CD4-positive, alpha-beta T cell (primary cell): ENCODE results near the gene AADACL4. TPM values are rescaled to one million over a fixed set of nuclear protein-coding genes. Genes with fewer than 3 reads are reported as not detected.

Source experiments
- ATAC-seq: fragments of 200-7000 bp; cut with Tn5 transposase; one replicate; pipeline ENCODE4 v1.10.0; 2022; ENCODE audit warnings: mild to moderate bottlenecking; ENCODE audit not compliant: poor library complexity
- CTCF ChIA-PET: fragments of 350-600 bp; sonication (Branson Sonifier 250); formaldehyde crosslinking; loops from one replicate; lab custom pipeline; 2021; ENCODE audit warnings: antibody characterized with exemption, inconsistent platforms; lab: Charles Lee
- POLR2A ChIA-PET: fragments of 350-600 bp; sonication (Branson Sonifier 250); formaldehyde crosslinking; loops from one replicate; lab custom pipeline; 2021; ENCODE audit warnings: antibody characterized with exemption, inconsistent platforms; lab: Charles Lee
- DNase-seq, 14 experiments: peaks; one replicate each; pipeline ENCODE4 v3.0.0-alpha.2; 2013 to 2020; ENCODE audit warnings: mixed read lengths in 2 of 14
- H3K27ac ChIP-seq, 2 donors: one replicate each; pipeline versions ENCODE4 v1.5.1 to v1.7.0; 2013; ENCODE audit warnings: low read length in 2 of 2, low read depth in 1 of 2, mild to moderate bottlenecking in 1 of 2
- H3K27me3 ChIP-seq, 2 experiments: 1 replicate in 1 of 2; 2 replicates in 1 of 2; pipeline versions ENCODE4 v1.6.1 to v1.7.0; 2013; ENCODE audit warnings: low read length in 2 of 2, control low read depth in 1 of 2, mild to moderate bottlenecking in 1 of 2, moderate library complexity in 1 of 2; ENCODE audit not compliant: insufficient read depth in 2 of 2, control insufficient read depth in 1 of 2
- H3K36me3 ChIP-seq: one replicate; pipeline ENCODE4 v1.6.1; 2013; ENCODE audit warnings: low read length, control low read depth; ENCODE audit not compliant: insufficient read depth
- H3K4me1 ChIP-seq: one replicate; pipeline ENCODE4 v1.6.1; 2013; ENCODE audit warnings: low read length, control low read depth; ENCODE audit not compliant: insufficient read depth
- H3K4me3 ChIP-seq: one replicate; pipeline ENCODE4 v1.5.1; 2013; ENCODE audit warnings: mild to moderate bottlenecking, low read length, moderate library complexity
- H3K9me3 ChIP-seq, 2 experiments: 1 replicate in 1 of 2; 2 replicates in 1 of 2; pipeline versions ENCODE4 v1.6.1 to v1.7.0; 2013; ENCODE audit warnings: low read length in 2 of 2, mild to moderate bottlenecking in 2 of 2, control low read depth in 1 of 2, moderate library complexity in 1 of 2; ENCODE audit not compliant: control insufficient read depth in 1 of 2, insufficient read depth in 1 of 2
- H3K27ac Mint-ChIP-seq: one replicate; pipeline ENCODE4 v1.8.0; 2020; ENCODE audit warnings: mixed read lengths
- H3K27me3 Mint-ChIP-seq: one replicate; pipeline ENCODE4 v1.8.0; 2021; ENCODE audit warnings: mixed read lengths
- H3K36me3 Mint-ChIP-seq: one replicate; pipeline ENCODE4 v1.8.0; 2021; ENCODE audit warnings: low read depth, mixed read lengths
- H3K4me1 Mint-ChIP-seq: one replicate; pipeline ENCODE4 v1.8.0; 2021; ENCODE audit warnings: low read depth, mixed read lengths
- H3K4me3 Mint-ChIP-seq: one replicate; pipeline ENCODE4 v1.8.0; 2020; ENCODE audit warnings: mild to moderate bottlenecking, mixed read lengths
- H3K9me3 Mint-ChIP-seq: one replicate; pipeline ENCODE4 v1.8.0; 2020; ENCODE audit warnings: mixed read lengths
- intact Hi-C, 2 experiments: fragments of 100-400 bp; cut with DNase I in 1 of 2; cut with micrococcal nuclease in 1 of 2; formaldehyde crosslinking; loops; one replicate each; pipeline versions ENCODE4 v1.15.1 to v1.9.0; 2023 to 2025; cut with DNase I, micrococcal nuclease
- total RNA-seq, 174 experiments: library from RNA in 2 of 174; stranded (reverse) in 2 of 174; gene quantifications; one replicate each; pipeline ENCODE4 v1.2.3 and lab custom pipeline; 2021 to 2026
- TF ChIP-seq, protein P1 (sequence below): fragments of 200-600 bp; IDR thresholded peaks from one replicate; pipeline ENCODE4 v1.8.0; 2022; ENCODE audit warnings: antibody characterized with exemption, mild to moderate bottlenecking

AADACL4 gene
- total RNA-seq, 2 experiments from 2014 or later, result not detected

DNA sequence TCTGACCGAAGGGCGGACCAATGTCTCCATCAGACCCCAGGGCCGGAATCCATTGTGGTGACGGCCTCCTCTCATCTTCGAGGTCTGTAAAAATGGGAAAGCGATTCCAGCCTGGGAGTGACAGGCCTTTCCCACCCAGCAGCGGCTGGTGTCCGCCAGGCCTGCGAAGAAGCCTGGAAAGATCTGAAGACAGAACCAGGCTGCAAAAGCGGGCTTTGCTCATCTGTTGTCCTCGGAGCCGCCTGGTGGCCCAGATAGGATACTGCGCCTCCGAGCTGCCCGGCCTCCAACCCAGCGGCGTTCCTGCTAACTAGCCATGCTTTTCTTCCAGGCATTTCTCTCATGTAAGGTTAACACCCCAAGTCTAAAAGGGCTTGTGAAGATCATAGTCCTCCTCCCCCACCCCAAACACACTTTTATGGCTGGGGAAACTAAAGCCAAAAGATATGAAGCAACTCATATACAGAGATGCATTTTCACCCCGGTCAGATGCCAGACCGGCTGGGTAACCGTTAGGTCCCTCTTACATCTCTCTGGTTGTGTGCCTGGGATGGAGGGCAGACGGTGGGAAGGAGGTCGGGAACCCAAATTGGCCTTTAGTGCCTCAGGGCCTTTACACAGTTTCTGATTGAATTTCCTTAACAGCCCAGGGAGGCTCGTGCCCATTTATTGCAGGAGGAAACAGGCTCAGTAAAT is 23.9 kb upstream of the AADACL4 start:
- TF ChIP-seq, protein P1, sequence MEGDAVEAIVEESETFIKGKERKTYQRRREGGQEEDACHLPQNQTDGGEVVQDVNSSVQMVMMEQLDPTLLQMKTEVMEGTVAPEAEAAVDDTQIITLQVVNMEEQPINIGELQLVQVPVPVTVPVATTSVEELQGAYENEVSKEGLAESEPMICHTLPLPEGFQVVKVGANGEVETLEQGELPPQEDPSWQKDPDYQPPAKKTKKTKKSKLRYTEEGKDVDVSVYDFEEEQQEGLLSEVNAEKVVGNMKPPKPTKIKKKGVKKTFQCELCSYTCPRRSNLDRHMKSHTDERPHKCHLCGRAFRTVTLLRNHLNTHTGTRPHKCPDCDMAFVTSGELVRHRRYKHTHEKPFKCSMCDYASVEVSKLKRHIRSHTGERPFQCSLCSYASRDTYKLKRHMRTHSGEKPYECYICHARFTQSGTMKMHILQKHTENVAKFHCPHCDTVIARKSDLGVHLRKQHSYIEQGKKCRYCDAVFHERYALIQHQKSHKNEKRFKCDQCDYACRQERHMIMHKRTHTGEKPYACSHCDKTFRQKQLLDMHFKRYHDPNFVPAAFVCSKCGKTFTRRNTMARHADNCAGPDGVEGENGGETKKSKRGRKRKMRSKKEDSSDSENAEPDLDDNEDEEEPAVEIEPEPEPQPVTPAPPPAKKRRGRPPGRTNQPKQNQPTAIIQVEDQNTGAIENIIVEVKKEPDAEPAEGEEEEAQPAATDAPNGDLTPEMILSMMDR, result peak; percentile 98
- CTCF ChIA-PET, result interaction anchor here (0.5 to 7.0 kb wide), 25 partner anchors 9 to 342 kb away, joined by 3 to 78 read pairs (median 3); no protein-coding TSS in a partner anchor
- peak overlapping the region; percentile 79 for H3K4me3 ChIP-seq
- peak overlapping the region; percentile 88 for H3K27ac Mint-ChIP-seq
- H3K9me3 ChIP-seq, result no peaks in the 10 kb centered on the region
- peaks cover 43% of the 10 kb centered on the region for H3K4me1 Mint-ChIP-seq
- H3K27ac ChIP-seq, result no peak overlapping the region
- POLR2A ChIA-PET, result interaction anchor here (0.6 to 6.4 kb wide), 11 partner anchors 14 to 306 kb away, joined by 3 to 161 read pairs (median 4); no protein-coding TSS in a partner anchor
- H3K36me3 Mint-ChIP-seq, result peaks cover 38% of the 10 kb centered on the region
- H3K4me3 Mint-ChIP-seq, result peak overlapping the region; percentile 99
- peak; percentile 56 to 88 (median 74) for DNase-seq
- no peaks in the 10 kb centered on the region for H3K27me3 ChIP-seq
- intact Hi-C loops, result loop anchor here (1.0 to 10.0 kb wide), 14 partner anchors 16 to 503 kb away; no protein-coding TSS in a partner anchor
- no peaks in the 10 kb centered on the region for H3K9me3 Mint-ChIP-seq
- H3K27me3 Mint-ChIP-seq, result no peaks in the 10 kb centered on the region
- H3K4me1 ChIP-seq, result peaks cover 54% of the 10 kb centered on the region
- no peaks in the 10 kb centered on the region for H3K36me3 ChIP-seq
- ATAC-seq, result peak; percentile 43

DNA sequence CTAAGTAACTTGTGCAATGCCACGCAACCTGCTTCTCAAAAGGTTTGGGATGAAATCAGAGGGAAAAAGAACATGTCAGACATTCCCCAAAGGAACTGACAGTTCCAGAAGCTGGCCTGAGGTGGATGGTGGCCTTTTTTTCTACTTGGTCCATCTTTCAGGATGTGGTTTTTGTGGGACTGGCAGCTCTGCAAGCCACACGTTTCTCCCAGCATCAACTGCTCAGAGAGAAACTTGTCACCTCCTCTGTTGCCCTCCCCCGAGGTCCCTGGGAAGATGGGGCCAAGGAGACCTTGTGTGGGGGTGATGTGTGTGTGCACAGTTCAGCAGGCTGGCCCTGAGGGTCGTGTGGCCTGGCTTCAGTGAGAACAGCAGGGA is 23.4 kb upstream of the AADACL4 start:
- TF ChIP-seq, protein P1, result no peak
- Histone ChIP-seq H3K27ac (no peak overlapping the region), H3K27me3 (no peaks in the 10 kb centered on the region), H3K9me3 (no peaks in the 10 kb centered on the region), H3K4me3 (no peak overlapping the region), H3K36me3 (no peaks in the 10 kb centered on the region), H3K4me1 (peaks cover 49% of the 10 kb centered on the region)
- Mint-ChIP-seq H3K4me1 (peaks cover 37% of the 10 kb centered on the region), H3K9me3 (no peaks in the 10 kb centered on the region), H3K27me3 (no peaks in the 10 kb centered on the region), H3K36me3 (peaks cover 36% of the 10 kb centered on the region), H3K27ac (peak overlapping the region; percentile 88), H3K4me3 (peak overlapping the region; percentile 99)
- CTCF ChIA-PET, result interaction anchor here (0.5 to 7.0 kb wide), 25 partner anchors 9 to 343 kb away, joined by 3 to 78 read pairs (median 3); no protein-coding TSS in a partner anchor
- POLR2A ChIA-PET, result interaction anchor here (0.6 to 6.4 kb wide), 10 partner anchors 15 to 306 kb away, joined by 3 to 161 read pairs (median 4); no protein-coding TSS in a partner anchor
- ATAC-seq, result no peak
- intact Hi-C loops, result loop anchor here (1.0 to 2.0 kb wide), 5 partner anchors 19 to 345 kb away; no protein-coding TSS in a partner anchor
- DNase-seq, result peak in 4 of 14 experiments; percentile 41 to 79 (median 50)

DNA sequence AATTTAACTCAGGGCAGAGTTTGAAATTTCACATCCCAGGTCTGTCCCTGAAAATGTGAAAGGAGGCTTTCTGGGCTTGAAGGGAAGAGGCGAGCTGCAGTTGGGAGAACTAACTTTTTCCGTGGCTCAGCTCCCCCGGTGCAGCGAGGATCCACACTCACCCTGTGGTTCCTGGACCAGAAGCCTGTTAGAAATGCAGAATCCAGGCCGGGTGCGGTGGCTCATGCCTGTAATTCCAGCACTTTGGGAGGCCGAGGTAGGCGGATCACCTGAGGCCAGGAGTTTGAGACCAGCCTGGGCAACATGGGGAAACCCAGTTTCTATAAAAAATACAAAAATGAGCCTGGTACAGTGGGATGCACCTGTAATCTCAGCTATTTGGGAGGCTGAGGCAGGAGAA is 23.0 kb upstream of the AADACL4 start:
- TF ChIP-seq, protein P1, result no peak
- Mint-ChIP-seq H3K27me3 (no peaks in the 10 kb centered on the region), H3K4me3 (no peak overlapping the region), H3K36me3 (peaks cover 32% of the 10 kb centered on the region), H3K27ac (no peak overlapping the region), H3K4me1 (peaks cover 33% of the 10 kb centered on the region), H3K9me3 (no peaks in the 10 kb centered on the region)
- DNase-seq, result no peak
- no peaks in the 10 kb centered on the region for H3K36me3 ChIP-seq
- peaks cover 45% of the 10 kb centered on the region for H3K4me1 ChIP-seq
- no peaks in the 10 kb centered on the region for H3K27me3 ChIP-seq
- no peak for ATAC-seq
- ChIA-PET CTCF (interaction anchor here (1.2 to 7.0 kb wide), 4 partner anchors 8 to 281 kb away, joined by 3 to 78 read pairs (median 3); no protein-coding TSS in a partner anchor), POLR2A (interaction anchor here (4.6 to 6.4 kb wide), 3 partner anchors 15 to 235 kb away, joined by 28 to 161 read pairs (median 54); no protein-coding TSS in a partner anchor)
- H3K9me3 ChIP-seq, result no peaks in the 10 kb centered on the region
- intact Hi-C loops, result loop anchor here (1.0 to 2.0 kb wide), 5 partner anchors 20 to 346 kb away; no protein-coding TSS in a partner anchor
- H3K27ac ChIP-seq, result no peak overlapping the region
- H3K4me3 ChIP-seq, result no peak overlapping the region
